IMR-90 (cell line): ENCODE data around the gene CAGE1. TPM values are rescaled to one million over a fixed set of nuclear protein-coding genes. Genes with fewer than 3 reads are reported as not detected.

ENCODE experiments used
- ATAC-seq: fragments of 200-7000 bp; cut with Tn5 transposase; 2 replicates; pipeline ENCODE4 v1.9.1; 2020; ENCODE audit warnings: low read depth, mild to moderate bottlenecking, moderate library complexity
- BruUV-seq: library from RNA; stranded (reverse); fragments of 400-500 nt; replicated peaks from 2 replicates; lab custom pipeline; 2021; lab: Mats Ljungman, UMichigan
- CTCF ChIA-PET: fragments of 300-600 bp; formaldehyde crosslinking; extraction: SDS; loops from one replicate; lab custom pipeline; 2021; ENCODE audit warnings: antibody characterized with exemption; lab: Yijun Ruan, JAX
- POLR2A ChIA-PET: fragments of 300-600 bp; sonication (Branson Sonifier 250); formaldehyde crosslinking; loops from one replicate; lab custom pipeline; 2022; ENCODE audit warnings: antibody characterized with exemption; ENCODE audit not compliant: unreplicated experiment; lab: Charles Lee
- DNase-seq: peaks from one replicate; pipeline ENCODE4 v3.0.0; 2013
- H2AFZ ChIP-seq: replicated peaks from 2 replicates; pipeline ENCODE3; 2013; ENCODE audit warnings: low read length, mild to moderate bottlenecking; ENCODE audit not compliant: poor library complexity
- H2AK5ac ChIP-seq: 2 replicates; pipeline ENCODE4 v1.6.1; 2013; ENCODE audit warnings: low read depth, low read length, inconsistent platforms
- H2AK9ac ChIP-seq: replicated peaks from 2 replicates; pipeline ENCODE3; 2013; ENCODE audit warnings: mild to moderate bottlenecking, low read depth, low read length, moderate library complexity; ENCODE audit not compliant: poor library complexity
- H2BK120ac ChIP-seq: 2 replicates; pipeline ENCODE4 v1.6.1; 2013; ENCODE audit warnings: low read depth, low read length, inconsistent platforms
- H2BK15ac ChIP-seq: 3 replicates; pipeline ENCODE4 v1.6.1; 2013; ENCODE audit warnings: low read depth, low read length, inconsistent platforms
- H2BK20ac ChIP-seq: 2 replicates; pipeline ENCODE4 v1.6.1; 2013; ENCODE audit warnings: low read depth, mild to moderate bottlenecking, inconsistent platforms, low read length, moderate library complexity
- H2BK5ac ChIP-seq: 2 replicates; pipeline ENCODE4 v1.6.1; 2013; ENCODE audit warnings: mild to moderate bottlenecking, low read depth, low read length, inconsistent platforms; ENCODE audit not compliant: poor library complexity, severe bottlenecking
- H3K14ac ChIP-seq: replicated peaks from 2 replicates; pipeline ENCODE4 v1.6.1; 2013; ENCODE audit warnings: low read depth, low read length, inconsistent platforms
- H3K18ac ChIP-seq: 2 replicates; pipeline ENCODE4 v1.6.1; 2013; ENCODE audit warnings: low read depth, low read length, control low read depth
- H3K23ac ChIP-seq: 2 replicates; pipeline ENCODE4 v1.6.1; 2013; ENCODE audit warnings: low read depth, low read length, inconsistent platforms
- H3K27ac ChIP-seq: 2 replicates; pipeline ENCODE4 v1.5.1; 2013; ENCODE audit warnings: mild to moderate bottlenecking, control low read depth, low read length; ENCODE audit not compliant: insufficient read depth
- H3K27me3 ChIP-seq: 2 replicates; pipeline ENCODE4 v1.6.1; 2013; ENCODE audit warnings: low read length; ENCODE audit not compliant: control insufficient read depth, insufficient read depth
- H3K36me3 ChIP-seq: 2 replicates; pipeline ENCODE4 v1.6.1; 2013; ENCODE audit warnings: low read length, mixed read lengths; ENCODE audit not compliant: control insufficient read depth, insufficient read depth
- H3K4ac ChIP-seq: 2 replicates; pipeline ENCODE4 v1.6.1; 2013; ENCODE audit warnings: low read depth, low read length, inconsistent platforms
- H3K4me1 ChIP-seq: 2 replicates; pipeline ENCODE4 v1.6.1; 2013; ENCODE audit warnings: low read length, mixed read lengths; ENCODE audit not compliant: control insufficient read depth, insufficient read depth
- H3K4me2 ChIP-seq: 2 replicates; pipeline ENCODE4 v1.6.1; 2013; ENCODE audit warnings: low read depth, mild to moderate bottlenecking, control low read depth, low read length, moderate library complexity
- H3K4me3 ChIP-seq: 2 replicates; pipeline ENCODE4 v1.5.1; 2013; ENCODE audit warnings: low read depth, mild to moderate bottlenecking, control low read depth, low read length, moderate library complexity; ENCODE audit not compliant: insufficient read depth
- H3K56ac ChIP-seq: 2 replicates; pipeline ENCODE4 v1.6.1; 2013; ENCODE audit warnings: low read length, inconsistent platforms; ENCODE audit not compliant: insufficient read depth; ENCODE audit errors: extremely low read depth
- H3K79me1 ChIP-seq, 2 experiments: 2 replicates each; pipeline ENCODE4 v1.6.1; 2013; ENCODE audit warnings: low read length in 2 of 2, inconsistent platforms in 1 of 2, low read depth in 1 of 2
- H3K9ac ChIP-seq: 2 replicates; pipeline ENCODE4 v1.6.1; 2013; ENCODE audit warnings: low read depth, low read length, control low read depth
- H3K9me1 ChIP-seq: 2 replicates; pipeline ENCODE4 v1.6.1; 2013; ENCODE audit warnings: low read length, inconsistent platforms; ENCODE audit not compliant: insufficient read depth
- H3K9me3 ChIP-seq: 2 replicates; pipeline ENCODE4 v1.6.1; 2013; ENCODE audit warnings: low read length; ENCODE audit not compliant: control insufficient read depth, insufficient read depth
- H4K20me1 ChIP-seq: 2 replicates; pipeline ENCODE4 v1.6.1; 2013; ENCODE audit warnings: low read length, inconsistent platforms; ENCODE audit not compliant: insufficient read depth
- H4K5ac ChIP-seq: 2 replicates; pipeline ENCODE4 v1.6.1; 2013; ENCODE audit warnings: mild to moderate bottlenecking, low read depth, low read length, control low read depth
- H4K8ac ChIP-seq, 2 experiments: 2 replicates each; pipeline ENCODE4 v1.6.1; 2013; ENCODE audit warnings: low read depth in 2 of 2, low read length in 2 of 2, control low read depth in 1 of 2, inconsistent platforms in 1 of 2
- H4K91ac ChIP-seq: 2 replicates; pipeline ENCODE4 v1.6.1; 2013; ENCODE audit warnings: low read depth, low read length, inconsistent platforms; ENCODE audit not compliant: insufficient read depth
- BHLHE40 ChIP-seq: fragments of 150-350 bp; IDR thresholded peaks from 2 replicates; pipeline ENCODE4 v1.6.1; 2016; ENCODE audit warnings: mild to moderate bottlenecking, low read depth, low read length
- CEBPB ChIP-seq: IDR thresholded peaks from 2 replicates; pipeline ENCODE4 v1.6.1; 2012; ENCODE audit warnings: low read depth, low read length, improper control_type of control experiment
- CHD1 ChIP-seq: IDR thresholded peaks from 2 replicates; pipeline ENCODE4 v1.6.1; 2012; ENCODE audit warnings: low read depth, low read length, improper control_type of control experiment
- CTCF ChIP-seq: conservative IDR thresholded peaks from 2 replicates; pipeline ENCODE4 v1.5.1; 2012; ENCODE audit warnings: mild to moderate bottlenecking, low read depth, low read length, improper control_type of control experiment
- ELK1 ChIP-seq: fragments of 150-350 bp; IDR thresholded peaks from 2 replicates; pipeline ENCODE4 v1.6.1; 2016; ENCODE audit warnings: low read depth, mild to moderate bottlenecking, low read length, moderate library complexity, borderline replicate concordance
- FOS ChIP-seq: fragments of 150-350 bp; IDR thresholded peaks from 2 replicates; pipeline ENCODE4 v1.6.1; 2016; ENCODE audit warnings: low read depth, low read length
- MAFK ChIP-seq: IDR thresholded peaks from 2 replicates; pipeline ENCODE4 v1.6.1; 2012; ENCODE audit warnings: low read depth, low read length, improper control_type of control experiment
- MAZ ChIP-seq: IDR thresholded peaks from 2 replicates; pipeline ENCODE4 v1.6.1; 2012; ENCODE audit warnings: low read depth, mild to moderate bottlenecking, low read length, improper control_type of control experiment, moderate library complexity, borderline replicate concordance
- MXI1 ChIP-seq: IDR thresholded peaks from 2 replicates; pipeline ENCODE4 v1.6.1; 2012; ENCODE audit warnings: low read depth, mild to moderate bottlenecking, low read length, moderate library complexity, borderline replicate concordance
- NFE2L2 ChIP-seq: fragments of 150-350 bp; IDR thresholded peaks from 2 replicates; pipeline ENCODE4 v1.6.1; 2016; ENCODE audit warnings: low read depth, mild to moderate bottlenecking, low read length
- POLR2A ChIP-seq: IDR thresholded peaks from 2 replicates; pipeline ENCODE4 v1.6.1; 2012; ENCODE audit warnings: mild to moderate bottlenecking, low read depth, low read length
- RAD21 ChIP-seq: IDR thresholded peaks from 2 replicates; pipeline ENCODE4 v1.6.1; 2012; ENCODE audit warnings: low read length, improper control_type of control experiment
- RCOR1 ChIP-seq: IDR thresholded peaks from 2 replicates; pipeline ENCODE4 v1.6.1; 2012; ENCODE audit warnings: mild to moderate bottlenecking, low read length, improper control_type of control experiment; ENCODE audit not compliant: insufficient replicate concordance
- RFX5 ChIP-seq: IDR thresholded peaks from 2 replicates; pipeline ENCODE4 v1.8.0; 2012; ENCODE audit warnings: low read depth, mild to moderate bottlenecking, low read length, moderate library complexity
- SMC3 ChIP-seq: fragments of 150-350 bp; IDR thresholded peaks from 2 replicates; pipeline ENCODE4 v1.6.1; 2016; ENCODE audit warnings: low read depth, mild to moderate bottlenecking, antibody characterized with exemption, low read length, moderate library complexity
- USF2 ChIP-seq: fragments of 150-350 bp; IDR thresholded peaks from 2 replicates; pipeline ENCODE4 v1.6.1; 2017; ENCODE audit warnings: mild to moderate bottlenecking, antibody characterized with exemption, low read length, low read depth
- WGBS, 2 experiments: methylation state at CpG; one replicate each; pipeline versions ENCODE4 v1.1.5 to v1.1.7; 2013; ENCODE audit warnings: missing lambda C conversion rate in 2 of 2; ENCODE audit not compliant: insufficient read length in 1 of 2; ENCODE audit errors: extremely low coverage in 2 of 2; 5-methylcytosine and 5-hydroxymethylcytosine counted together
- dilution Hi-C: fragments of 300-500 bp; cut with HindIII; formaldehyde crosslinking; loops from one replicate; pipeline ENCODE4 v1.14.3; 2018; ENCODE audit warnings: low sequenced_read_pairs; ENCODE audit not compliant: unreplicated experiment
- in situ Hi-C: fragments of 300-500 bp; cut with MboI; formaldehyde crosslinking; loops from 3 replicates; pipeline ENCODE4 v1.14.3; 2019; ENCODE audit warnings: low sequenced_read_pairs, inconsistent platforms, mixed read lengths
- intact Hi-C: fragments of 100-400 bp; cut with micrococcal nuclease; formaldehyde crosslinking; loops from 2 replicates; pipeline ENCODE4 v1.10.0; 2022
- polyA plus RNA-seq, 3 experiments: library from polyadenylated mRNA; depleted of rRNA; stranded (reverse); fragments of >200 nt; gene quantifications; 2 replicates each; pipeline ENCODE4 v1.2.3, GENCODE V29; 2012; ENCODE audit warnings: low replicate concordance in 1 of 3
- total RNA-seq: library from RNA; depleted of rRNA; stranded (reverse); fragments of >200 nt; gene quantifications from 2 replicates; pipeline ENCODE4 v1.2.3, GENCODE V29; 2012

Gene CAGE1
- total and polyA plus RNA-seq, 2 of the 4 experiments (the other 2 are of a cell fraction): not detected

- peaks cover 6% of the 10 kb centered on the region for H3K4me1 ChIP-seq
- H4K91ac ChIP-seq: no peak overlapping the region
- no peak overlapping the region for H4K8ac ChIP-seq
- no peak overlapping the region for H3K4ac ChIP-seq
- no peak overlapping the region for H2BK120ac ChIP-seq
- no peaks in the 10 kb centered on the region for H3K27me3 ChIP-seq
- ATAC-seq: no peak
- peaks cover 5 to 6% of the 10 kb centered on the region in 2 experiments; a peak in 1 of 4 replicates for H3K79me1 ChIP-seq
- no CpG with 5 or more reads among the region's 4 CpGs for WGBS, 2 experiments
- no peak overlapping the region for H2BK20ac ChIP-seq
- H2BK5ac ChIP-seq: no peak overlapping the region
- H3K9me1 ChIP-seq: 0 out of 2 replicates have a peak, but pooled peaks cover 3% of the 10 kb centered on the region
- DNase-seq: no peak
- in situ Hi-C loops: no loop called here
- no peak overlapping the region for H2AFZ ChIP-seq
- H3K23ac ChIP-seq: no peak overlapping the region
- POLR2A ChIA-PET: interaction anchor here (0.6 kb wide), 1 partner anchor 14 kb away, joined by 3 read pairs; no protein-coding TSS in a partner anchor
- H4K20me1 ChIP-seq: no peaks in the 10 kb centered on the region
- no peak overlapping the region for H3K56ac ChIP-seq
- no peak overlapping the region for H3K18ac ChIP-seq
- no TSS peak for BruUV-seq
- H3K27ac ChIP-seq: no peak overlapping the region
- H3K9me3 ChIP-seq: no peaks in the 10 kb centered on the region
- H3K9ac ChIP-seq: no peak overlapping the region
- H3K4me2 ChIP-seq: no peak overlapping the region
- no peak for TF ChIP-seq RCOR1
- no peak for TF ChIP-seq BHLHE40
- no peak for TF ChIP-seq ELK1
- no peak for TF ChIP-seq CHD1
- no peak for TF ChIP-seq MAZ
- TF ChIP-seq RFX5: no peak
- no peak for TF ChIP-seq FOS
- no peak for TF ChIP-seq RAD21
- no peak for TF ChIP-seq CEBPB
- TF ChIP-seq NFE2L2: no peak
- no peak for TF ChIP-seq SMC3
- TF ChIP-seq USF2: no peak
- TF ChIP-seq MXI1: no peak
- no peak for TF ChIP-seq MAFK
- no peak for TF ChIP-seq CTCF
- no peak for TF ChIP-seq POLR2A
- dilution Hi-C loops: no loop called here
- H2AK5ac ChIP-seq: no peak overlapping the region
- intact Hi-C loops: loop anchor here (5.0 kb wide), 1 partner anchor 196 kb away; no protein-coding TSS in a partner anchor
- peaks cover 18% of the 10 kb centered on the region for H3K36me3 ChIP-seq
- H2BK15ac ChIP-seq: no peak overlapping the region
- H3K4me3 ChIP-seq: no peak overlapping the region
- no peak overlapping the region for H4K5ac ChIP-seq
- H3K14ac ChIP-seq: no peak overlapping the region
- CTCF ChIA-PET: no interaction called here
- H2AK9ac ChIP-seq: no peak overlapping the region
These were observed 21.3 kb upstream of the CAGE1 start for GRCh38 chr6:7410851-7411250.
